Parathyroid adenoma (tissue), 2 donors: ENCODE measurements around the gene YJU2.

Source experiments
- H2AFZ ChIP-seq: fragments of 300-600 bp; sonication (generic); one replicate; pipeline ENCODE4 v1.7.0; 2017; ENCODE audit warnings: antibody characterized with exemption, mild to moderate bottlenecking
- H3K27ac ChIP-seq: fragments of 300-600 bp; sonication (generic); one replicate; pipeline ENCODE4 v1.7.0; 2017
- H3K27me3 ChIP-seq: fragments of 300-600 bp; sonication (generic); one replicate; pipeline ENCODE4 v1.7.0; 2017; ENCODE audit warnings: low read length; ENCODE audit not compliant: control insufficient read depth, insufficient read depth
- H3K36me3 ChIP-seq: fragments of 300-600 bp; sonication (generic); one replicate; pipeline ENCODE4 v1.7.0; 2017; ENCODE audit warnings: low read length; ENCODE audit not compliant: control insufficient read depth, insufficient read depth
- H3K4me1 ChIP-seq: fragments of 300-600 bp; sonication (generic); one replicate; pipeline ENCODE4 v1.7.0; 2017; ENCODE audit warnings: control low read depth
- H3K4me2 ChIP-seq: fragments of 300-600 bp; sonication (generic); one replicate; pipeline ENCODE4 v1.7.0; 2017; ENCODE audit warnings: low read length
- H3K4me3 ChIP-seq: fragments of 300-600 bp; sonication (generic); one replicate; pipeline ENCODE4 v1.7.0; 2017; ENCODE audit warnings: low read depth, low read length
- H3K79me2 ChIP-seq: fragments of 300-600 bp; sonication (generic); one replicate; pipeline ENCODE4 v1.7.0; 2017; ENCODE audit warnings: control low read depth
- H3K9ac ChIP-seq: fragments of 300-600 bp; sonication (generic); one replicate; pipeline ENCODE4 v1.7.0; 2017; ENCODE audit warnings: mild to moderate bottlenecking
- H3K9me3 ChIP-seq: fragments of 300-600 bp; sonication (generic); one replicate; pipeline ENCODE4 v1.7.0; 2017; ENCODE audit warnings: low read length; ENCODE audit not compliant: control insufficient read depth
- CTCF ChIP-seq: fragments of 300-600 bp; sonication (generic); IDR thresholded peaks from one replicate; pipeline ENCODE4 v1.7.0; 2017; ENCODE audit warnings: antibody characterized with exemption, mild to moderate bottlenecking
- donor health status: primary hyperparathyroidism.

The YJU2 gene

GRCh38 chr19:4291184-4291732, 44.4 kb downstream of the YJU2 start:
- H3K9me3 ChIP-seq = no peaks in the 10 kb centered on the region
- no peak overlapping the region for H2AFZ ChIP-seq
- no peaks in the 10 kb centered on the region for H3K27me3 ChIP-seq
- no peaks in the 10 kb centered on the region for H3K4me1 ChIP-seq
- H3K4me2 ChIP-seq = no peak overlapping the region
- no peaks in the 10 kb centered on the region for H3K79me2 ChIP-seq
- no peaks in the 10 kb centered on the region for H3K36me3 ChIP-seq
- no peak for TF ChIP-seq CTCF
- no peak overlapping the region for H3K9ac ChIP-seq
- no peak overlapping the region for H3K27ac ChIP-seq
- no peak overlapping the region for H3K4me3 ChIP-seq

GRCh38 chr19:4292515-4292914, 45.6 kb downstream of the YJU2 start:
- Histone ChIP-seq H3K4me2 (no peak overlapping the region), H3K4me3 (no peak overlapping the region), H3K79me2 (no peaks in the 10 kb centered on the region), H3K9me3 (no peaks in the 10 kb centered on the region), H3K9ac (no peak overlapping the region), H3K4me1 (no peaks in the 10 kb centered on the region), H2AFZ (no peak overlapping the region), H3K27me3 (no peaks in the 10 kb centered on the region), H3K27ac (no peak overlapping the region), H3K36me3 (no peaks in the 10 kb centered on the region)
- no peak for TF ChIP-seq CTCF

GRCh38 chr19:4294389-4294788, 47.5 kb downstream of the YJU2 start:
- Histone ChIP-seq H3K4me2 (no peak overlapping the region), H2AFZ (no peak overlapping the region), H3K36me3 (no peaks in the 10 kb centered on the region), H3K27ac (no peak overlapping the region), H3K9ac (no peak overlapping the region), H3K79me2 (no peaks in the 10 kb centered on the region), H3K4me3 (no peak overlapping the region), H3K9me3 (no peaks in the 10 kb centered on the region), H3K4me1 (no peaks in the 10 kb centered on the region), H3K27me3 (no peaks in the 10 kb centered on the region)
- no peak for TF ChIP-seq CTCF

- no peak for TF ChIP-seq CTCF
- Histone ChIP-seq H3K27me3 (no peaks in the 10 kb centered on the region), H3K27ac (no peak overlapping the region), H3K9me3 (no peaks in the 10 kb centered on the region), H3K9ac (no peak overlapping the region), H3K4me1 (no peaks in the 10 kb centered on the region), H2AFZ (no peak overlapping the region), H3K4me2 (no peak overlapping the region), H3K36me3 (no peaks in the 10 kb centered on the region), H3K4me3 (no peak overlapping the region), H3K79me2 (no peaks in the 10 kb centered on the region)
These were observed 49.3 kb downstream of the YJU2 start for GRCh38 chr19:4295972-4296771.
